NCI-H2196 (cell line): ENCODE measurements around the gene KIAA2012.

ENCODE experiments used
- DNase-seq: peaks from one replicate; lab custom pipeline; 2025; ENCODE audit not compliant: unreplicated experiment; lab: John Stamatoyannopoulos, UW

KIAA2012 gene

DNA sequence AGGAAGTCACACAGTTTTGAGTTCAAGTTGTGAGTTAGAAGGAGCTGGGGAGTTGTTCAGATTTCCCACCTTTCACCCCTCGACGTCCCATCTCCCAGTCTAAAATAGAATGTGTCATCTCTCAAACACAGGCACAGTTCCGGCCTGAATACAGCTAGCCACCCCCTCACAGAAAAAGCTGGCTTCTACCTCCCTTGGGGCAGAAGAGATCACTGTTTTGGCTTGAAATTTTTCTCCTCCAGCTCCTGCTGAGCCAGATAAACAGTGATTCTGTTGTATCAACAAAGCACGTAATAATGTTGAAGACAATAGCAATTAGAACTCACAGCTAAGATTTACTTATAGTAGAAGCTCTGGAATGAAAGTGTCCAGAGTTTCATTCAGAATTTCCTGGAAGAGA, 74.7 kb downstream of the KIAA2012 start:
- DNase-seq: no peak

DNA sequence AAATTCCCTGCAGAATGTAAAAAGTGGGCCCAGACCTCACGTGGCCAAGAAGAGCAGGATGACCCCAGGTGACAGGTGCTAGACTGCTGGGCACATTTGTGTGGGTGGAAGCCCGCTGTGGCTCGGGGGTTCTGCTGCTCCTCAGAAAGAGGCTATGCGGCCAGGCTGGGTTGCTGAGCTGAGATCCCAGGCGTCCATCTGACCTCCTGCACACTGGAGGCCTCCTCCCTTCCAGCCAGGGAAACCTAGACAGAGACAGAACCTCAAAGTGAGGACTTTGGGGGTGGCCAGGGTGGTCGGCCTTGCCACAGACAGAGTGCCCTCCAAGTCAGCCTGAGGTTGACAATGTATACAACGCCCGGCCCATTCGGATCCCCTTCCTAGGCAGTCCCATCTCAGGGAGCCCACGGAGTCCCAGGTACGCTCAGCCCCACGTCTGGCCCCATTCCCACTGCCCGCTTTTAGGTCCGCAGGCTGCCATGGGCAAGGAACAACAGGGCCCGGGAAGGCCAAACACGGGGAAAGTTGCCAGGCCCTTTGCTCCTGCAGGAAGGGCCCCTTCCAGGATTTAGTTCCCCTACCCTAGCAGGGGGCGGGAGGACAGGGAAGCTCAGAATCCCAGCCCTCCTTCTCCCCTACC, 75.6 kb downstream of the KIAA2012 start:
- DNase-seq: no peak

DNA sequence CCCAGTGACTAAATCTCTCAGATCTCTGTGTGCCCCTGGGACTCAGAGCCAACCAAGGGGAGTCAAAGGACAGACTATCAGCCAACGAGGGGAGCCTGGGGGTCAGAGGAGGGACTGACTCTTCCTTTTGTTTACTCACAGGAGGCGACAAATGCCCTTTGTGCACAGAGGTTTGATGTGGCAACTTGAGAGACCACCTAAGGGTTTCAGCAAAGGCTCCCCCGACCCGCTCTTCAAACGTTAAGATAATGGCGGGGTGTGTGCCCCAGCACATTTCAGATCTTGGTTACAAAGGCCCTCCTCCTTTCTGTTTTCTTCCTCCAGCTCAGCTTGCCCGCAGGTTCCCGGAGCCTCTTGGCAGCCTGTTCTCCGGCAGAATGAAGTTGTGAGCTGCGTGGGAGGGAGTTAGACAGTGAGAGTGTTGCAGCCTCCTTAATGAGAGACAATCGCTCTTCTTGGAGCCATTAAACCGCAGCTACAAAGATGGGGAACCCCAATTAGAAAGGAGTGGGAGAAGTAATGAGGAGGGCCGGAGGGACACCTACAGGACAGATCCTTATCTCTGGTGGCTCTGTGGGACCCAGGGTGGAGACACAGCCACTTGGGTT, 76.2 kb downstream of the KIAA2012 start:
- no peak for DNase-seq

DNA sequence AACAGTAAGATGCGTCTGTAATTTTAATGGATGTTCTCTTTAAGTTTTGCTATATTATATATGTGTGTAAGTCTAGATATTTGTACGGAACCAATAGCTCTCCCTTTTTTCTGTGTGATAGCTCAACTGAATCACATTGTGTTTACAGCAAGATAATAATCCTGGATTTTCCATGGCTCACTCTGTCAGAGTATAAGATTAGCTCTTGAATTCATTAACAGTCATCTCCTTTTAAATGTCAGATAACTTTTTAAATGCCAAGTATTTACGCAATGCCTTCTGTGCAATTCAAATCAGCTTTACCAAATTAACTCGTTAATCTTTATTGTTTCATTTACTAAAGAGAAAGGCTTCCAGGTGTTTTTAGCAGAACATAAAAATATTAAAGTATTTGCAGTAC, 76.9 kb downstream of the KIAA2012 start:
- DNase-seq: no peak

DNA sequence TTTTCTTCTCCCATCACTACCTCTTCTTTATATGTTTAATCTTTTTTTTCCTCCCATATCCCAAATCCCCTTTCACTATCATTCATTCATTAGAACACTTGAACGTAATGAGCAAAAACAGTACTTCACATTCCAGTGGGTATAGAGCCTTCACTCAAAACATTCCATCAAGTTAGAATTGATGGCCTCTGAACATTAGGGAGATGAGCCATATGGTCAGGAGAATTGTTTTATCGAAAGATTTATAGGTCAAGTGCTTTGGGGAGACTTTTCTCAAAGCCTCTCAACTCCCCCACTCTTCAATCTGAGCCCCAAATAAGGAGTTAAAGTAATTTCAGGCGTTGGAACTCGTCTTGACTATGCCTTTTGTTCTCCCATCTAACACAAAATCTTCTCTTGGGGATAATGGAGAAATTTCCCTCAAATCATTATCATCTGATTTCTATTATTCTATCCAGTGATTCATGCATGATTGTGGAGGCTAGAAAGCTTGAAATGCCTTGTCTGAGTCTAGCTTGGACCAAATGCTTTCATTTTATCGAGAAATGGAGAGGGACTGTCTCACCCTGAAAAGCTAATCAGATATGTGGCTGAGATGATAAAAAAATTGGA, 79.2 kb downstream of the KIAA2012 start:
- no peak for DNase-seq

DNA sequence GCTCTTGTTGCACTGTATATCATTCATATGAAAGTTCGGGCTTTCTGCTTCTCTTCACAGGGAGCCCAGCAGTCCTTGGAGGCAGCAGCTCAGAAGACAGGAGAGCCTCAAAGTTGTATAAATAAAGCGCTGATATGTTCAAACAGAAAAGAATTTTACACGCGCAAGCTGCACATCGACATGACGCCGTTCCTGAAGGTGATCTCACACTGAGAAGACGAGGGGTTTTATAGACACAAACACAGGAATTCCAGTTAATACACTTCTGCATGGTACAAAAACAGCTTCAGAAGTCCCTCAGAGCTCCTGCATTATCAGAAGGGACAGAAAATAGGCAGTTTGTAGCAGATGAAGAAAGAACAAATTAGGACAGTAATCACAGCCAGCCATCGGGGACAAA, 81.6 kb downstream of the KIAA2012 start:
- DNase-seq: no peak

DNA sequence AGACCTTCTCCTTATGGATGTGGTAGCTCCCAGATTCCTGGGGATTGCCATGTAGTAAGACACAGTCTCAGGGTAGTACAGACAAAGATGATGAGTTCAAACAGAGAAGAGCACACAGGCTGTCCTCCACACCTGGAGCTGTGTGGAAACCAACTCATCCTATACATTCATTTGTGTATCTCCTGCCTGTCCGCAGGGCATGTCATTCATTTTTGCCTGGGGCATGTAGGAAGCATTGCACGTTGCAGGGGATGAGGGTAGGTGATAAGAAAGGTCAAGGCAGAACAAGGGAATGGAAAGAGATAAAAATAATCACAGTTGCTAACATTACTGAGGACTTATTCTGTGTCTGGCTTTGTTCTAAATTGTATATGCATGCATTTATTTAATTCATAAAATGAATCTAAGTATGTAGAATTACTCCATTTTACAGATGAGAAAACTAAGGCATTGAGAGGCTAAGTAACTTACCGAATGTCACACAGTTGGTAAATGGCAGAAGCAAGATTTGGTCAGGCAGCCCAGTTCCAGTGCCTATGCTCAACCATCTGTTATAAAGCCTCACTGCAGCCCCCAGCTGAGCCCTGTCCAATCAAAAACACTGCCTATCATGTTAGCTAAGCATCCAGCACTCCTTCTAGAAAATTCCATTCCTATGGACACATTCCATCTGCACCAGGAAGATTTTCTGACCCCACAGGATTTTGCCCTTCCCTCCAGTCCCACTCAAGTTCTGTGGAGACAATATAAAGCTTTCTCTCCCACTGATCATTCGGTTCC, 84.3 kb downstream of the KIAA2012 start:
- DNase-seq: no peak

DNA sequence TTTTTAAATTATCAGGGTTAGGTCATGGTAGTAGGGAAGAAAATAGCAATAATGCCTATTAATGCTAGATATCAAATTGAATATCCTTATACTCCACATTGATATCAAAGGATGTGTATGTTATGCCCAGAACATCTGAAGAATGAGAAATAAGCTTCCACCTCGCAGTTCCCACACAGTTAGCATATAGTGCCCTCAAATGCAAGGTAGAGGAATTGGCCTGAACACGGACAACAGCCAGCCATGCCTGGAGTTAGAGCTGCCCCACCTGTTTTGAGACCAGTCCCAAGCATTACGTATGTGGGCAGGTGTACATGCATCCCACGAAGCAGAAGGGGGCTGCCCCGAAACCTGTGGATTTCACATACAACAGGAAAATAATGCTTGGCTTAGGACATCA, 85.7 kb downstream of the KIAA2012 start:
- no peak for DNase-seq

DNA sequence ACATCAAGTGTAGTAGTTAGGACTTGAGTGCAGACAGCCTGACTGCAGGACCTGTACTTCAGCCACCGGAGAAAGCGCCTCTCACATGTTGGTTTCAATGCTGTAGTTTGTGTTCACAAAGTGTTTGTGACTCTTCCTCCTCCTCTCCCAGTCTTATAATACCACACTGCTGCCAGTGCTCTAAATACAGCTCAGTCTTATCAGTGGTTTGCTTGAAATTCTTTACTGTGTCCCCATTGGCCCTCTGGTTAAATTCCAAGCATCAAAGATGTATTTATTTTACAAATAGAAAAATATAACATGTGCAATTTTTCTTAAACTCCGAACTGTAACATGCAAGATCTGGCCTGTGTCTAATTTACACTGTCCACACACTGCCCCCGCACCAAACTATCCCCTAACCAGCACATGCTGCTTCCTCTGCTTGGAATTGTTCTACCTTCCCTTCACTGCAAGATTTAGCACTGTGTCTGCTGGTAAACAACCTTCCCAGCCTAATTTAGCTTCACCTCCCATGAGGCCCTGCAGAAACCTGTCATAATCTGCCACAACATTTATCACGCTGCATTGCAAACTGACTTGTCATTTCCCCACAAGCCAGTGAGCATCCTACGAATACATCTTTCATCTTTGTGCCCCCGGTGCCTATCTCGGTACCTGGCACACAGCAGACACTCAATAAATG, 88.2 kb downstream of the KIAA2012 start:
- no peak for DNase-seq

DNA sequence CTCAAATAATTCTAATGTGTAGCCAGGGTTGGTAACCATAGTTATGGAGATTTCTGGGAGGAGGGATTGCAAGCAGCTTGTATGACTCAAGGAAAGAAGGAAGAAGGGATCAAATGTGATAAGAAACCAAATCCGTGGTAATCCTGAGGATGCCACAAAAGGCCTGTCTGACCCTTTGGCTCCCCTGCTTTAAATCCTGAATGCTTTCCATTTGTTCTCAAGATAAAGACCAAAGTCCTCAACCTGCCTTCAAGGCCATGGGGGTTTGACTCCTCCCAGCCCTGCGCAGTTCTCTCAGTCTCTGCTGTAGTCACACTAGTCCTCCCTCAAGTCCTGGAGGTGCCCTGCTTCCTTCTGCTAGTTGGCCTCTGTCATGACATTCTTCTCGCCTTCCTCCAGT, 91.4 kb downstream of the KIAA2012 start:
- DNase-seq: no peak

DNA sequence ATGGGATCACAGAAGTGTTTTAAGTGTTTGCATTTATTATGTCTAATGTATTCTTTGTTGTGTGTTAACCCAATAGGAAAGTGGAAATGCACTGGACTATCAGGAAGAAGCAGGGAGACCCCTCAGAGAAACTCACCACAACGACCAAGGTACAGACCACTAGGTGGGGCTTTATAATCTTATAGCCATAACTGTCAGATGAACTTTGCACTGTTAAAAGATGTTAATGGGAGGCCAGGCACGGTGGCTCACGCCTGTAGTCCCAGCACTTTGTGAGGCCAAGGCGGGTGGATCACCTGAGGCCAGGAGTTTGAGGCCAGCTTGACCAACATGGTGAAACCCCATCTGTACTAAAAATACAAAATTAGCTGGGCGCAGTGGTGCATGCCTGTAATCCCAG, 92.2 kb downstream of the KIAA2012 start:
- no peak for DNase-seq

DNA sequence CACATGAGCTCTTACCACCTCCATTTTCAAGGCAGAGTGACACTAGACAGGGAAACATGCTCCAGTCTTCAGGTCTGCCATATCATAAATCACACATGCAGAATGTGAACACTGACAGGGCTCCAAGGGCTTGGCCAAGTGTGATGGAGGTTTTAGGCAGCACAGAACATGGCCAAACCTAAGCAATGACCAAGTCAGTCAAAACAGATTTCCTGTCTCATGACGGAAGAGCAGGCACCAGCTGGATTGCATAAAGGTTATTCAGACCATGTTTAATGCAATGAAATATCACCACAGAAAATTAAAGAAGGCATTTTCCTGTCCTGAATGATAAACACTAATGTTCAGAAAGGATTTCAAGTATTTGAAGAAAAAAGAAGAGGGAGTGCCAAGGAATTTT, 92.9 kb downstream of the KIAA2012 start:
- DNase-seq: no peak

DNA sequence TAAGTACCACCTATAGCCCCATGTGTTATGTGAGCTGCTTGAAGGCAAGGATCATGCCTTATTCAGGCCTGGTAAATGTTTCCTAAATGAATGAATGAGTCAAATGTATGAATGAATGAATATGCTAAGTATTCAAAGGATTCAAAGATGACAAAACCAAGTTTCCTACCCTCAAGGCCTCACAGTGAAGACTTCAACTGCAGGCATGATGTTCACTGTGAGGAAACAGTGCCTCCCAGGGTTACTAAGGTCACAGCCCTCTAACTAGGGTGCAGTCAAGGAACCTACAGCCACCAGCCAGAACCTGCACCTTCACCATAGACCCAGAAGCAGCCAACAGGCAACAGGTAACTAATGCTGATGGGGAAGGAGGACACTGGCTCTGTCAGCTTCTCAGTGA, 96.1 kb downstream of the KIAA2012 start:
- DNase-seq: no peak

DNA sequence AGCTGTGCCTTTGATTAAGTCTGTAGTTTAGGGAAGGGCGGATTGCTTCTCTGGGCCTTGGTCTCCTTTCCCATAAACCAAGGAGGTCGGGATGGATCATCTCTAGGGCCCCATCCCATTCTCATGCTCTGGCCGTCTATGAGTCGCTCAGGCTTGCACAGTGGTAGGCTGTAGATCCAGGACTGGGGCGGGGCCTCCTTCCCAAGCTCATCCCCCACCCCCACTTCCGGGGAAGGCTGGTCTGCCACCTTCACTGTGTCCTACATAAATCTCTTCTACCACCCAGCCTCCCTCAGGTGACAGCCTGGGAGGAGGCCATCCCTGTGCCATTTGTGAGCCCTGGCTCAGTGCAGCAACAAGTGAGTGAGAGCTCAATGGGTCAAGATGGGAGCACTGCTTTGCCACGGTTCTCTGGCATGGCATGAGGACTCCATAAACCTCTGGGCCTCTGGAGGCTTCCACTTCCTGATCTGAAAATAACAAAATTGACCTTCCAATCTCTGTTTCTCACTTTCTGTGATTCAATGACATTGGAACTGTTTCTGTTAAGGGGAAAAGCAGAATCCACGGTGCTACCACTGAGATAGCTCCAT, 96.9 kb downstream of the KIAA2012 start:
- DNase-seq: no peak

DNA sequence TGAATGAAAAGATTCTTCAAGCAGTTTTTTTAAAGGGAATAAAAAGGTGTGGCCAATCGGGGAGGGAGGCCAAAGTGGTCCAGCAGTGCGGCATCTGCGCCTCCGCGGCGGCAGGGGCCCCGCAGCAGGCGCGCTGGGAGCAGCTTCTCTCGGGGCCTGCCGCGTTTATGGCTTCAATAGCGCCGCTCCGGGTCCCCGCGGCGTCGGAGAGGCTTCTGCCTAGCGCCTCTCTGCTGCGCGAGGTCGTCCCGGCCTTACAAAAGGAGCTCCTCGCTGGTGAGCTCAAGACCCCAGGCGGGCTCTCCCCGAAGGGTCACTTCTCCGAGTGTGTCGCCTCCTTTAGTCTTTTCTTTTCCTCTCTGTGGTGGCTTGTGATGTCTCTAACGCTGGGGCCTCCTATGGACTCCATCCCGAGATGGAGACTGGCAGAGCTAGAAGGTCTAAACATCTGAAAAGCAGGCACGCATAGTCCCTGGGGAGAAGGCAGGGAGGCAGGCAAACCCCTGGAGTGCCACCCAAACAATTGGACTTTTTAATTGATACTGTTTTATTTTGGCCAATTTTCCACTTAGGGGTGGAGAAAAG, 98.3 kb downstream of the KIAA2012 start:
- DNase-seq: no peak

DNA sequence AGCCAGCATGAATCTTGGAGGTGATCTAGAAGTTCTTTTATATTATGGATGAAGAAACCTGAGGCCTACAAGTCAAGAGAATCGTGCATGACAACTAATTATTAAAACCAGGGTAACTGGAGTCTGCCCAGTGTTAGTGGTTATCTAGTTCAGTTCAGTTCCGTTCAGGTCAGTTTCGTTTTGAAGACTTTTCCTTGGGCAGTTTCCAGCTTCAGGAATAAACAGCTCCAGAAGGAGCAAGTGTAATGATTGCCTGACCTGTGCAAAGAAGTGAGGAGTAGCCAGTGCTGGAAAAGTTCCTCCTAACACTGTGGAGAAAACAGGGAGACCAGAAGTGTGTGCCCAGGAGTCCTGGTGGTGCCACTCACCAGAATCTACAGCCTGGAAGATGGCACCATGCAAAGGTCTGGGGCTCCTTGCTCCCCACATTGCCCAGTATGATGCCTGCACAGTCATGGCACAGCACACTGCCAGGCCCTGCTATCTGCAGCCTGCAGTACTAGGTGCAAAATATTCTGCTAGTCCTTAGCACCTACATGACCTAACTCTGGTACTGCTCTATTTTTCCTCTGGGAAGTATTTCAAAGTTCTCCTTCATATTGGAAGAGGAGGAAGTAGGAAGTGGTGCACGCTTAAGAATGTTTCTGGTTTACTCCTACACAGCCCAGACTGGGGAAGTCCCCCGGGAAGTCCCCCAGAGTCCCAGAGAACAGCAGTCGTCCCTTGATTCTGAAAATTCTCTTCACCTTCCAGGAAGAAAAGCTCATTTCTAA, 99.6 kb downstream of the KIAA2012 start:
- no peak for DNase-seq

DNA sequence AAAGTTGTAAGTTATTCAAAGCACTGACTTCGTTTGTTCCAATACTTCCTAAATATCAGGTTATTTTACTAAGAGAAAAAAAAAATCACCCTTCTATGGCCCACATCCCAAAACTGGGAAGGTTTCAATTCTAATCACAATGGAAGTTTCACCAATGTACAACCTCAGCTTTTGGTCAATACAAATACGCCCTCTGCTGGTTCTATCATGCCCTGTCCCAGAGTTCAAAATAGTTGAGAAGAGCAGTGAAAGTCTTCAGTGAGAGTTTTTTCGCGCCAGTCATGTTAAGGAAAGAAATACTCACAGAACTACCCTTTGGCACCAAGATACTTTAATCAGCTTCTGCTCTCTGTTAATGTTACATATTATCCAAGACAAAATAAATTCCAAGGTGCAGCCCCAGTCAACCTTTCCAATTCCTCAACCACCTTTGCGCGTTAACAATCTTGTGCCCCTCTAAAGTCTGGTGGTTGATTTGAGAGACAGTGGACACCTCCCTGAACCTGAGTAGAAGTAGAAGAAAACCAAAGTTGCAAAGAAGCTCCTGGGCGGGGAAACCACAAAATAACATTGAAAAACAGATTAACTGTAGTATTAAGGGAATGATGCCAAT, 105.4 kb downstream of the KIAA2012 start:
- DNase-seq: peak; percentile 63

DNA sequence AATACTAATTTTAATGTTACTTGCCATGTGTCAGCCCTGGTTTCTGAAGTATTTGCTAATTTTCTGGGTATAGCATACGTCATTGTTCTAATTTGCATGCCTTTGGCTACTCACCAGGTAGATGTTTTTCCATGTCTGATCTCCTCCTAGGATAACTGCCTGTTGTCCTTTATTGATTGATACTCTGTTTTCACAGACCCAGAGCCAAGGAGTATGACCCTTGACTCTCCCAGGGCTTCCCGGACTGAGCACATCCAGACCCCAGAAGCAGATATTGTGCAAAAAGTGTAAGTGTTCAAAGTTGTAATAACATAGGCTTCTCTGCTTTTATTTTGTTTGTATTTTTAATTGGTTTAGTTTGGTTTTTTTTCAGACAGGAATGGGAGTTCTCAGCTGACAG, 111.5 kb downstream of the KIAA2012 start:
- no peak for DNase-seq

DNA sequence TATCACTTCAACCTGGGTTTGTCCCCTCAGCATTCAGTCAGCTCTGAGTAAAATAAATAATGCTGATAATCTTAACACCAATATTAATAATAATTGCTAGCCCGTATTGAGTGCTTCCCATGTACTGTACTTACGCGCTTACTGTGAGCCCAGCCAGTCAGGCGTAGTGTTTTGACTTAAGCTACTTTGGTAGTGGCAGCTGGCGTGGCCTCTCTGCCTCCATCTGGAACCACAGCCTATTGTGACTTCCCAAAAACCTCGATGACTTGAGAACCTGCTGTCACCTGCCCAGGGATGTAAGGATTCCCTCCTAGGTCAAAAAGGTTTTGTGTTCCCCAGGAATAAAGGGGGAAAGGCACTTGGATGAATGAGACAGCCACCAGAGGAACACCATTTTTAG, 112.1 kb downstream of the KIAA2012 start:
- DNase-seq: no peak
